ENCODE data around the gene GIPC2. TPM values are rescaled to one million over a fixed set of nuclear protein-coding genes. Genes with fewer than 3 reads are reported as not detected.

Gene GIPC2
- total RNA-seq, 2 donors from 2014 or later = 26.7 to 35.4 TPM

DNA sequence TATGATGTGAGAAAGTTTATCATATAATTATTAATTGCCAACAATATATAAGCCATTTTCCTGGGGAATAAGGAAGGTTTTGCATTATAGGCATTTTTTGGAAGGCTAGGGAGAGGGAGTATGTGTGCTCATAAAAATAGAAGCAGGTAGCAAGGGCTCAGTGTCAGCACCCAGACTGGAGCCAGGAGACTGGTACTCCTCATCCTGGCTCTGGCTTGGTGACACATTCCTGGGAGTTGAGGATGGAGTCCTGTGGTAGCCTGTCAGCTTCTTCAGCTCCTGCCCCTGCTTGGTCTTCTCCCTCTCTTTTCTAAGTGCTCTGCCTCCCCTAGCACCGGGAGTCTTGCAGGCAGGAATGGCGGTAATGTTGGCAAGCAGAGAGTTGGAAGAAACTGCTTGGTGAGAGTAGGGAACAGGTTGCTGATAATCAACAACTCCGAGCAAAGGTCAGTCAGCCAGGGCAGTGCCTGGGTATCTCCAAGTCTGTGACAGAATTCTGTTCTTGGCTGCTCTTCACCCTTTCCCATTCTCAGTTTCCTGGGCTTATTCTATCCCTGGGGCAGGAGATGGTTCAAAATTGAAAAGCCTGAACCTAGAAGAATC lies 23.0 kb downstream of the GIPC2 start:
- Histone ChIP-seq H3K9me3 (no peaks in the 10 kb centered on the region), H3K27ac (no peak overlapping the region), H3K9ac (ENCODE audit: low read depth in 2 of 2, low read length in 2 of 2) (no peak overlapping the region), H3K27me3 (no peaks in the 10 kb centered on the region), H3K4me3 (no peak overlapping the region), H3K4me1 (no peaks in the 10 kb centered on the region), H3K36me3 (no peaks in the 10 kb centered on the region)
- intact Hi-C loops (cut with DNase I) = no loop called here
- no peak for TF ChIP-seq CTCF (IDR thresholded peaks at IDR 0.05)
- DNase-seq = no peak

GRCh38 chr1:78069784-78070183 lies 24.0 kb downstream of the GIPC2 start:
- H3K36me3 ChIP-seq = no peaks in the 10 kb centered on the region
- H3K27me3 ChIP-seq = no peaks in the 10 kb centered on the region
- no peak for DNase-seq
- intact Hi-C loops (cut with DNase I) = no loop called here
- no peaks in the 10 kb centered on the region for H3K9me3 ChIP-seq
- H3K27ac ChIP-seq = no peak overlapping the region
- H3K4me1 ChIP-seq = no peaks in the 10 kb centered on the region
- no peak overlapping the region for H3K9ac ChIP-seq (ENCODE audit: low read depth in 2 of 2, low read length in 2 of 2)
- no peak overlapping the region for H3K4me3 ChIP-seq
- no peak for TF ChIP-seq CTCF (IDR thresholded peaks at IDR 0.05)

DNA sequence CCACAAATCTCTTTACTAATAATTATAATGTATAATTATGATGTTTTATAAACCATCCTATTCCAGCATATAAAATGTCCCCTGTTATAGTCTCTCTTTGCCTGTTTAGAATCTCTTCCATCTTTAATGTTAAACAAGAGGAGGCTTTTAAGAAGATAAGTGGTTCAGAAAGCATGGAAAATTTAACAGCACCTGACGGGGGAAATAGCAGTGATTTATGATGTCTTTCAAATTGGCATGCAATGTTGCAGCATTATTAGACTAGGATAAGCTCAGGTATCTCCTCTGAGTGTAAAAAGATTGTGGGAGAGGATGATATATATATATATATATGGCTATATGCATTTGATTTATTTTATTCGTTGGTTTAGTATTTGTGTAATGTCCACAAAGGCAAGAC lies 24.4 kb downstream of the GIPC2 start:
- TF ChIP-seq CTCF (IDR thresholded peaks at IDR 0.05) = no peak
- no peak overlapping the region for H3K4me3 ChIP-seq
- no peaks in the 10 kb centered on the region for H3K27me3 ChIP-seq
- DNase-seq = no peak
- H3K9ac ChIP-seq (ENCODE audit: low read depth in 2 of 2, low read length in 2 of 2) = no peak overlapping the region
- H3K27ac ChIP-seq = no peak overlapping the region
- no peaks in the 10 kb centered on the region for H3K9me3 ChIP-seq
- intact Hi-C loops (cut with DNase I) = no loop called here
- H3K36me3 ChIP-seq = no peaks in the 10 kb centered on the region
- no peaks in the 10 kb centered on the region for H3K4me1 ChIP-seq

- H3K4me3 ChIP-seq = no peak overlapping the region
- no peaks in the 10 kb centered on the region for H3K9me3 ChIP-seq
- H3K27ac ChIP-seq = no peak overlapping the region
- H3K4me1 ChIP-seq = no peaks in the 10 kb centered on the region
- H3K9ac ChIP-seq (ENCODE audit: low read depth in 2 of 2, low read length in 2 of 2) = no peak overlapping the region
- no peak for TF ChIP-seq CTCF (IDR thresholded peaks at IDR 0.05)
- no peaks in the 10 kb centered on the region for H3K27me3 ChIP-seq
- no peak for DNase-seq
- intact Hi-C loops (cut with DNase I) = no loop called here
- no peaks in the 10 kb centered on the region for H3K36me3 ChIP-seq
Measured at GRCh38 chr1:78070758-78071157, 25.0 kb downstream of the GIPC2 start.

DNA sequence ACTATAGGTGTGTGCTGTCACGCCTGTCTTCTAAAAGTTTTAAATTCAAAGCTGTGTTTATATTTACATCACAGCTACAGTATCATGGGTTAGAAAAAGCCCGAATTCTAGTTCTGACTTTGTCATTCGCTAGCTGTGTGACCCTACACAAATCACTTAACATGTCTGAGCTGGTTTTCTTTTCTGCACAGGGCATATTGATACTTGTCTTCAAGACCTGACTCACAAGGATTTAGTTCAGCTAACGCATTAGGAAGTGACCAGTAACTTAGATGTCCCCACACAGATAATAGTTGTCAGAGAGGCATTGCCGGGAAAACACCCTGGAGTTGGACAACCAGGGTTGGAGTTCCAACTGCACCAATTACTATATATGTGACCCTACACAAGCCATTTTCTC lies 25.9 kb downstream of the GIPC2 start:
- no peak for DNase-seq
- Histone ChIP-seq H3K9ac (ENCODE audit: low read depth in 2 of 2, low read length in 2 of 2) (no peak overlapping the region), H3K36me3 (no peaks in the 10 kb centered on the region), H3K9me3 (no peaks in the 10 kb centered on the region), H3K27ac (no peak overlapping the region), H3K27me3 (no peaks in the 10 kb centered on the region), H3K4me3 (no peak overlapping the region), H3K4me1 (no peaks in the 10 kb centered on the region)
- intact Hi-C loops (cut with DNase I) = no loop called here
- TF ChIP-seq CTCF (IDR thresholded peaks at IDR 0.05) = no peak
